Memory B cell (primary cell): ENCODE results near the gene SRRM2.
A peak's percentile ranks its signal among the peaks of the same experiment; 100 is the strongest.
"Not testable (repeated sequence)": the region's sequence is repeated elsewhere in the genome, so short reads cannot be mapped to it uniquely, and the experiment has no call there.

Experiments
- ATAC-seq: fragments of 150-1000 bp; cut with Tn5 transposase; 2 replicates; pipeline ENCODE4 v1.10.0; 2021; ENCODE audit warnings: low read depth, mild to moderate bottlenecking, moderate library complexity
- DNase-seq, 2 donors: peaks; one replicate each; pipeline ENCODE4 v3.0.0; 2022; ENCODE audit warnings: low spot score in 2 of 2
- H3K27ac Mint-ChIP-seq: one replicate; pipeline ENCODE4 v1.8.0; 2022; ENCODE audit warnings: mild to moderate bottlenecking, moderate library complexity, mixed read lengths
- H3K27me3 Mint-ChIP-seq: one replicate; pipeline ENCODE4 v1.8.0; 2022; ENCODE audit warnings: mixed read lengths
- H3K36me3 Mint-ChIP-seq: one replicate; pipeline ENCODE4 v1.8.0; 2022; ENCODE audit warnings: mild to moderate bottlenecking, mixed read lengths
- H3K4me1 Mint-ChIP-seq: one replicate; pipeline ENCODE4 v1.8.0; 2022; ENCODE audit warnings: mixed read lengths
- H3K4me3 Mint-ChIP-seq: one replicate; pipeline ENCODE4 v1.8.0; 2022; ENCODE audit warnings: mild to moderate bottlenecking, moderate library complexity, mixed read lengths
- H3K9me3 Mint-ChIP-seq: one replicate; pipeline ENCODE4 v1.8.0; 2022; ENCODE audit warnings: mixed read lengths

The SRRM2 gene

GRCh38 chr16:2720064-2720457 is 32.4 kb upstream of the SRRM2 start, which contains the start of gene PRSS27:
Gene PRSS27 (minus strand): TSS chr16:2720224. CDS start chr16:2720160, 64 bp downstream.
- H3K36me3 Mint-ChIP-seq, result no peaks in the 10 kb centered on the region
- ATAC-seq (no peak), DNase-seq (no peak)
- H3K27ac Mint-ChIP-seq, result peak within 1 kb of the TSS; percentile 82
- H3K4me1 Mint-ChIP-seq, result peaks cover 2% of the 10 kb centered on the region
- peaks cover 7% of the 10 kb centered on the region for H3K27me3 Mint-ChIP-seq
- H3K4me3 Mint-ChIP-seq, result peak within 1 kb of the TSS; percentile 88
- no peaks in the 10 kb centered on the region for H3K9me3 Mint-ChIP-seq

- Mint-ChIP-seq H3K27ac (peak overlapping the region; percentile 82), H3K9me3 (no peaks in the 10 kb centered on the region), H3K27me3 (peaks cover 10% of the 10 kb centered on the region), H3K4me3 (peak overlapping the region; percentile 88), H3K36me3 (no peaks in the 10 kb centered on the region), H3K4me1 (no peaks in the 10 kb centered on the region)
- DNase-seq, result peak; percentile 85 to 87
- peak; percentile 87 for ATAC-seq
Measured at GRCh38 chr16:2720719-2721633, 31.5 kb upstream of the SRRM2 start.

- not testable (repeated sequence) for H3K36me3 Mint-ChIP-seq, DNase-seq, H3K4me1 Mint-ChIP-seq, ATAC-seq, H3K9me3 Mint-ChIP-seq, H3K27ac Mint-ChIP-seq
- H3K4me3 Mint-ChIP-seq, result peak overlapping the region; percentile 88
- H3K27me3 Mint-ChIP-seq, result peaks cover 10% of the 10 kb centered on the region
Measured at GRCh38 chr16:2721634-2722173, 30.7 kb upstream of the SRRM2 start.

- Mint-ChIP-seq H3K4me3 (no peak overlapping the region), H3K4me1 (no peaks in the 10 kb centered on the region), H3K36me3 (no peaks in the 10 kb centered on the region), H3K27me3 (peaks cover 10% of the 10 kb centered on the region), H3K27ac (no peak overlapping the region), H3K9me3 (no peaks in the 10 kb centered on the region)
- DNase-seq (no peak), ATAC-seq (no peak)
Measured at GRCh38 chr16:2724088-2724676, 28.3 kb upstream of the SRRM2 start.

- Mint-ChIP-seq H3K4me1 (no peaks in the 10 kb centered on the region), H3K27ac (no peak overlapping the region), H3K9me3 (no peaks in the 10 kb centered on the region), H3K36me3 (no peaks in the 10 kb centered on the region), H3K4me3 (no peak overlapping the region), H3K27me3 (peaks cover 12% of the 10 kb centered on the region)
- ATAC-seq, result no peak
- DNase-seq, result no peak
Measured at GRCh38 chr16:2724816-2725348, 27.6 kb upstream of the SRRM2 start.

- H3K36me3 Mint-ChIP-seq, result no peaks in the 10 kb centered on the region
- ATAC-seq (no peak), DNase-seq (no peak)
- no peaks in the 10 kb centered on the region for H3K9me3 Mint-ChIP-seq
- peaks cover 12% of the 10 kb centered on the region for H3K27me3 Mint-ChIP-seq
- H3K4me1 Mint-ChIP-seq, result no peaks in the 10 kb centered on the region
- no peak overlapping the region for H3K27ac Mint-ChIP-seq
- no peak overlapping the region for H3K4me3 Mint-ChIP-seq
Measured at GRCh38 chr16:2726923-2727322, 25.5 kb upstream of the SRRM2 start.

GRCh38 chr16:2728034-2728433 is 24.4 kb upstream of the SRRM2 start:
- H3K4me1 Mint-ChIP-seq, result no peaks in the 10 kb centered on the region
- ATAC-seq (no peak), DNase-seq (no peak)
- H3K27ac Mint-ChIP-seq, result no peak overlapping the region
- H3K36me3 Mint-ChIP-seq, result no peaks in the 10 kb centered on the region
- no peaks in the 10 kb centered on the region for H3K9me3 Mint-ChIP-seq
- no peak overlapping the region for H3K4me3 Mint-ChIP-seq
- peaks cover 12% of the 10 kb centered on the region for H3K27me3 Mint-ChIP-seq

- Mint-ChIP-seq H3K27ac (no peak overlapping the region), H3K27me3 (peaks cover 5% of the 10 kb centered on the region), H3K4me3 (no peak overlapping the region), H3K36me3 (no peaks in the 10 kb centered on the region), H3K9me3 (no peaks in the 10 kb centered on the region), H3K4me1 (no peaks in the 10 kb centered on the region)
- no peak for ATAC-seq
- DNase-seq, result no peak
Measured at GRCh38 chr16:2734844-2735515, 17.5 kb upstream of the SRRM2 start.

GRCh38 chr16:2736476-2737237 is 15.8 kb upstream of the SRRM2 start:
- Mint-ChIP-seq H3K36me3 (no peaks in the 10 kb centered on the region), H3K9me3 (no peaks in the 10 kb centered on the region), H3K27ac (no peak overlapping the region), H3K27me3 (peaks cover 9% of the 10 kb centered on the region), H3K4me1 (no peaks in the 10 kb centered on the region), H3K4me3 (no peak overlapping the region)
- no peak for ATAC-seq
- no peak for DNase-seq

GRCh38 chr16:2737238-2737605 is 15.2 kb upstream of the SRRM2 start:
- Mint-ChIP-seq H3K4me1 (no peaks in the 10 kb centered on the region), H3K9me3 (no peaks in the 10 kb centered on the region), H3K27me3 (peaks cover 9% of the 10 kb centered on the region), H3K27ac (no peak overlapping the region), H3K36me3 (no peaks in the 10 kb centered on the region), H3K4me3 (no peak overlapping the region)
- ATAC-seq, result no peak
- DNase-seq, result no peak

- peaks cover 9% of the 10 kb centered on the region for H3K27me3 Mint-ChIP-seq
- H3K27ac Mint-ChIP-seq, result no peak overlapping the region
- no peaks in the 10 kb centered on the region for H3K9me3 Mint-ChIP-seq
- H3K36me3 Mint-ChIP-seq, result no peaks in the 10 kb centered on the region
- H3K4me1 Mint-ChIP-seq, result no peaks in the 10 kb centered on the region
- no peak overlapping the region for H3K4me3 Mint-ChIP-seq
- ATAC-seq (no peak), DNase-seq (no peak)
Measured at GRCh38 chr16:2737895-2738418, 14.5 kb upstream of the SRRM2 start.

- Mint-ChIP-seq H3K4me3 (no peak overlapping the region), H3K36me3 (no peaks in the 10 kb centered on the region), H3K27me3 (peaks cover 9% of the 10 kb centered on the region), H3K27ac (no peak overlapping the region), H3K4me1 (no peaks in the 10 kb centered on the region), H3K9me3 (no peaks in the 10 kb centered on the region)
- DNase-seq (no peak), ATAC-seq (no peak)
Measured at GRCh38 chr16:2738615-2739014, 13.8 kb upstream of the SRRM2 start.
